SK-N-SH treated with all-trans-retinoic acid at 6 μM for 48 hours (cell line): ENCODE data around the gene EVC.

ENCODE experiments used
- ATAC-seq: fragments of 200-7000 bp; cut with Tn5 transposase; 3 replicates; pipeline ENCODE4 v1.9.1; 2020; ENCODE audit warnings: mild to moderate bottlenecking, moderate library complexity
- ARNTL ChIP-seq: fragments of 450-650 bp; formaldehyde crosslinking; IDR thresholded peaks from 2 replicates; pipeline ENCODE4 v1.5.0; 2020; ENCODE audit warnings: low read depth, mild to moderate bottlenecking, moderate library complexity, borderline replicate concordance
- BACH2 ChIP-seq: fragments of 250-450 bp; sonication (Bioruptor Pico); IDR thresholded peaks from 2 replicates; pipeline ENCODE4 v1.9.0; 2021; ENCODE audit warnings: mild to moderate bottlenecking, borderline replicate concordance
- CSDC2 ChIP-seq: fragments of 250-450 bp; sonication (Bioruptor Pico); IDR thresholded peaks from 2 replicates; pipeline ENCODE4 v1.5.0; 2020; ENCODE audit warnings: mild to moderate bottlenecking, moderate library complexity
- ESRRG ChIP-seq: fragments of 250-450 bp; sonication (Bioruptor Pico); IDR thresholded peaks from 2 replicates; pipeline ENCODE4 v1.6.1; 2021; ENCODE audit warnings: mild to moderate bottlenecking
- GLIS3 ChIP-seq: fragments of 250-450 bp; sonication (Bioruptor Pico); IDR thresholded peaks from 2 replicates; pipeline ENCODE4 v1.5.0; 2020; ENCODE audit warnings: mild to moderate bottlenecking, moderate library complexity
- ISL1 ChIP-seq: fragments of 250-450 bp; sonication (Bioruptor Pico); IDR thresholded peaks from 2 replicates; pipeline ENCODE4 v2.1.2; 2022; ENCODE audit warnings: mild to moderate bottlenecking, moderate library complexity
- OSR1 ChIP-seq: fragments of 250-450 bp; sonication (Bioruptor Pico); IDR thresholded peaks from 2 replicates; pipeline ENCODE4 v1.8.0; 2022; ENCODE audit warnings: moderate library complexity, mild to moderate bottlenecking, inconsistent platforms
- PATZ1 ChIP-seq: fragments of 250-450 bp; sonication (Bioruptor Pico); IDR thresholded peaks from 2 replicates; pipeline ENCODE4 v1.8.0; 2020; ENCODE audit warnings: mild to moderate bottlenecking, moderate library complexity, borderline replicate concordance
- PPARA ChIP-seq: fragments of 250-450 bp; sonication (Bioruptor Pico); IDR thresholded peaks from 2 replicates; pipeline ENCODE4 v1.5.0; 2020; ENCODE audit warnings: mild to moderate bottlenecking, borderline replicate concordance
- RARB ChIP-seq: fragments of 250-450 bp; sonication (Bioruptor Pico); IDR thresholded peaks from 2 replicates; pipeline ENCODE4 v1.8.0; 2021; ENCODE audit warnings: mild to moderate bottlenecking, moderate library complexity
- SNAI2 ChIP-seq: fragments of 250-450 bp; sonication (Bioruptor Pico); IDR thresholded peaks from 2 replicates; pipeline ENCODE4 v1.5.0; 2020; ENCODE audit warnings: mild to moderate bottlenecking, moderate library complexity
- TCF4 ChIP-seq: fragments of 250-450 bp; sonication (Bioruptor Pico); IDR thresholded peaks from 2 replicates; pipeline ENCODE4 v1.8.0; 2021; ENCODE audit warnings: mild to moderate bottlenecking, moderate library complexity, borderline replicate concordance
- TOX ChIP-seq: fragments of 250-450 bp; sonication (Bioruptor Pico); IDR thresholded peaks from 2 replicates; pipeline ENCODE4 v1.8.0; 2021; ENCODE audit warnings: mild to moderate bottlenecking, moderate library complexity, borderline replicate concordance
- TSHZ2 ChIP-seq: fragments of 250-450 bp; sonication (Bioruptor Pico); IDR thresholded peaks from 2 replicates; pipeline ENCODE4 v1.5.0; 2020; ENCODE audit warnings: mild to moderate bottlenecking, moderate library complexity
- ZC3H10 ChIP-seq: fragments of 250-450 bp; sonication (Bioruptor Pico); IDR thresholded peaks from 2 replicates; pipeline ENCODE4 v1.5.1; 2021; ENCODE audit warnings: mild to moderate bottlenecking, moderate library complexity
- ZFP3 ChIP-seq: fragments of 250-450 bp; sonication (Bioruptor Pico); IDR thresholded peaks from 2 replicates; pipeline ENCODE4 v1.5.0; 2020; ENCODE audit warnings: mild to moderate bottlenecking, moderate library complexity
- ZFP30 ChIP-seq: fragments of 450-650 bp; formaldehyde crosslinking; IDR thresholded peaks from 2 replicates; pipeline ENCODE4 v1.5.0; 2022; ENCODE audit warnings: mild to moderate bottlenecking, moderate library complexity
- ZNF565 ChIP-seq: fragments of 450-650 bp; formaldehyde crosslinking; conservative IDR thresholded peaks from 2 replicates; pipeline ENCODE4 v1.5.0; 2020; ENCODE audit warnings: low read depth, mild to moderate bottlenecking, moderate library complexity
- ZNF70 ChIP-seq: fragments of 450-650 bp; formaldehyde crosslinking; IDR thresholded peaks from 2 replicates; pipeline ENCODE4 v1.5.0; 2020; ENCODE audit warnings: mild to moderate bottlenecking, moderate library complexity
- ZNF8 ChIP-seq: fragments of 450-650 bp; formaldehyde crosslinking; IDR thresholded peaks from 2 replicates; pipeline ENCODE4 v1.5.0; 2020; ENCODE audit warnings: mild to moderate bottlenecking, moderate library complexity
- TF ChIP-seq, protein P1 (sequence below): fragments of 250-450 bp; sonication (Bioruptor Pico); IDR thresholded peaks from 2 replicates; pipeline ENCODE4 v1.5.1; 2021; ENCODE audit warnings: mild to moderate bottlenecking, moderate library complexity

EVC gene

DNA sequence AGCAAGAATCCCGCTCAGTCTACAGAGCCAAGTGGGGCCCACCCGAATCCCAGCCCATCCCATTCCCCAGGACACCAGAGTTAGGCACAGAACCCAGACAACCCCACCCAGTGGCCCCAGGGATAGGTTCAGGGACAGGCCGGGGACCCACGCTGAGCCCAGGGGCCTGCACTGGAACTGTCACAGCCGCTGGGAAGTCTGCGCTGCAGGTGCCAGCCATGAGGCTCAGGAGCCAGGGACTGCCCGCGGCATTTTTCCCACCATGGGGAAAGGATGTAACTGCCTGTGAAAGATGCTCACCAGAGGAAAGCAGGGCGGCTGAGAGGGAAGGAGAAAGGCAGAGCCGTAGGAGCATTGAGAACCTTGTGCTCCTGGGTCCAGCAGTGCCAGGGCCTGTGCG is 14.7 kb upstream of the EVC start:
- ATAC-seq = no peak
- TF ChIP-seq CSDC2 = no peak
- no peak for TF ChIP-seq GLIS3 (CRISPR knock-in tag)
- TF ChIP-seq ZFP30 (CRISPR knock-in tag) = no peak
- no peak for TF ChIP-seq SNAI2
- TF ChIP-seq ZNF8 (CRISPR knock-in tag) = no peak
- no peak for TF ChIP-seq ARNTL
- no peak for TF ChIP-seq TCF4 (CRISPR knock-in tag)

- no peak for ATAC-seq
- no peak for TF ChIP-seq TOX (CRISPR knock-in tag)
- TF ChIP-seq CSDC2 = no peak
- TF ChIP-seq TCF4 (CRISPR knock-in tag) = no peak
- TF ChIP-seq RARB (CRISPR knock-in tag) = no peak
- no peak for TF ChIP-seq ZNF8 (CRISPR knock-in tag)
- TF ChIP-seq, protein P1, sequence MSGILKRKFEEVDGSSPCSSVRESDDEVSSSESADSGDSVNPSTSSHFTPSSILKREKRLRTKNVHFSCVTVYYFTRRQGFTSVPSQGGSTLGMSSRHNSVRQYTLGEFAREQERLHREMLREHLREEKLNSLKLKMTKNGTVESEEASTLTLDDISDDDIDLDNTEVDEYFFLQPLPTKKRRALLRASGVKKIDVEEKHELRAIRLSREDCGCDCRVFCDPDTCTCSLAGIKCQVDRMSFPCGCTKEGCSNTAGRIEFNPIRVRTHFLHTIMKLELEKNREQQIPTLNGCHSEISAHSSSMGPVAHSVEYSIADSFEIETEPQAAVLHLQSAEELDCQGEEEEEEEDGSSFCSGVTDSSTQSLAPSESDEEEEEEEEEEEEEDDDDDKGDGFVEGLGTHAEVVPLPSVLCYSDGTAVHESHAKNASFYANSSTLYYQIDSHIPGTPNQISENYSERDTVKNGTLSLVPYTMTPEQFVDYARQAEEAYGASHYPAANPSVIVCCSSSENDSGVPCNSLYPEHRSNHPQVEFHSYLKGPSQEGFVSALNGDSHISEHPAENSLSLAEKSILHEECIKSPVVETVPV = no peak
- no peak for TF ChIP-seq ZC3H10 (CRISPR knock-in tag)
- no peak for TF ChIP-seq ISL1 (CRISPR knock-in tag)
- no peak for TF ChIP-seq GLIS3 (CRISPR knock-in tag)
- TF ChIP-seq ZFP30 (CRISPR knock-in tag) = no peak
- no peak for TF ChIP-seq SNAI2
- no peak for TF ChIP-seq ZNF70 (CRISPR knock-in tag)
- no peak for TF ChIP-seq PATZ1
- TF ChIP-seq PPARA (CRISPR knock-in tag) = no peak
- TF ChIP-seq TSHZ2 = no peak
- no peak for TF ChIP-seq ESRRG (CRISPR knock-in tag)
- TF ChIP-seq ZNF565 (CRISPR knock-in tag) = no peak
- TF ChIP-seq ZFP3 = no peak
- TF ChIP-seq ARNTL = no peak
Observed at GRCh38 chr4:5700459-5700858, 10.5 kb upstream of the EVC start.

GRCh38 chr4:5701971-5702370 is 9.0 kb upstream of the EVC start:
- TF ChIP-seq GLIS3 (CRISPR knock-in tag) = no peak
- no peak for TF ChIP-seq ZC3H10 (CRISPR knock-in tag)
- TF ChIP-seq SNAI2 = no peak
- TF ChIP-seq ZFP30 (CRISPR knock-in tag) = no peak
- no peak for TF ChIP-seq ZFP3
- TF ChIP-seq BACH2 (CRISPR knock-in tag) = no peak
- no peak for TF ChIP-seq TCF4 (CRISPR knock-in tag)
- TF ChIP-seq, protein P1 = no peak
- no peak for TF ChIP-seq ZNF8 (CRISPR knock-in tag)
- no peak for TF ChIP-seq PPARA (CRISPR knock-in tag)
- no peak for TF ChIP-seq PATZ1
- TF ChIP-seq TSHZ2 = no peak
- no peak for TF ChIP-seq OSR1 (CRISPR knock-in tag)
- no peak for TF ChIP-seq ZNF70 (CRISPR knock-in tag)
- no peak for TF ChIP-seq TOX (CRISPR knock-in tag)
- TF ChIP-seq, all 23 proteins: peak for 0
- no peak for ATAC-seq
